Heart left ventricle (tissue), 13 donors: ENCODE data around the gene THSD4.

Experiments
- POLR2A ChIP-seq, 2 donors: fragments of 450-650 bp; IDR thresholded peaks; one replicate each; pipeline ENCODE4 v1.6.1; 2017; ENCODE audit warnings: antibody characterized with exemption in 2 of 2, mild to moderate bottlenecking in 2 of 2, moderate library complexity in 2 of 2
- TF ChIP-seq, protein P1 (sequence below), 12 donors: fragments of 200-600 bp; sonication (generic) in 4 of 12; IDR thresholded peaks; one replicate each; pipeline versions ENCODE4 v1.5.0 to v1.8.0; 2018 to 2022; ENCODE audit warnings: antibody characterized with exemption in 12 of 12, mild to moderate bottlenecking in 5 of 12
- donor health status: ischemic (EF 13 %, LVEDD 7.1; RV severe dilation, severe dysfunction).
- donor health status: DM: no; HTN: yes; CAD: no.
- donor health status: DM: no; HTN: no; CAD: no.
- donor health status: ischemic (EF 25% LVEDD 6.9; RV normal size, moderate dysfunction).
- donor health status: ischemic (EF 25% LVEDD 5.7; RV mildly dilated, moderate dysfunction).
- donor health status: ischemic (EF 35%, LVEDD 5.7; RV mildly dilated, moderate dysfunction).
- donor health status: nonischemic (EF 11% LVEDD 7.7; RV severe dilation, severe dysfunction).
- donor health status: DM: yes; HTN: yes; CAD: no.
- donor health status: PGD.
- donor health status: ischemic (EF 29% LVEDD 5.4; RV normal size, mild dysfunction).
- donor health status: nonischemic (EF 23%, LVEDD 6.1; RV moderate dilation, normal function).

DNA sequence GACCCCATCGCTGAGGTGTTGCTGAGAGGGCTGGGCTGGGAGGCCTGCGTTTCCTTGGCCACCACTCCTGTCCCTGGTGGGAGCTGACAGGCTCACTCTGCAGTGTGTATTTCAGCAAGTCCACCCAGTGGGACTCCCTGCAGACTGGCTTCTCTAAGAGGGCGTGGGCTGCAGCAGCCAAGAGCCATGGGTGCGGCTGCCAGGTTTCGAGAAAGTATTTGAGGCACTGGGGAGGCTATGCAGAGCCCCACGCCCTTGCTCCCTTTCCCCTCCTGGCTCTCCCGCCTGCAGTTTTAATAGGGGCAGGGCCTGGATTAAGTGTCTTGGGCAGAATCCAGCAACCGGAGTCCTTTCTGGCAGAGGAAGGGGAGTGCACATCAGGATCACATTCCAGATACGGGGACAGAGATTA, 242.1 kb downstream of the THSD4 start:
- TF ChIP-seq, protein P1, sequence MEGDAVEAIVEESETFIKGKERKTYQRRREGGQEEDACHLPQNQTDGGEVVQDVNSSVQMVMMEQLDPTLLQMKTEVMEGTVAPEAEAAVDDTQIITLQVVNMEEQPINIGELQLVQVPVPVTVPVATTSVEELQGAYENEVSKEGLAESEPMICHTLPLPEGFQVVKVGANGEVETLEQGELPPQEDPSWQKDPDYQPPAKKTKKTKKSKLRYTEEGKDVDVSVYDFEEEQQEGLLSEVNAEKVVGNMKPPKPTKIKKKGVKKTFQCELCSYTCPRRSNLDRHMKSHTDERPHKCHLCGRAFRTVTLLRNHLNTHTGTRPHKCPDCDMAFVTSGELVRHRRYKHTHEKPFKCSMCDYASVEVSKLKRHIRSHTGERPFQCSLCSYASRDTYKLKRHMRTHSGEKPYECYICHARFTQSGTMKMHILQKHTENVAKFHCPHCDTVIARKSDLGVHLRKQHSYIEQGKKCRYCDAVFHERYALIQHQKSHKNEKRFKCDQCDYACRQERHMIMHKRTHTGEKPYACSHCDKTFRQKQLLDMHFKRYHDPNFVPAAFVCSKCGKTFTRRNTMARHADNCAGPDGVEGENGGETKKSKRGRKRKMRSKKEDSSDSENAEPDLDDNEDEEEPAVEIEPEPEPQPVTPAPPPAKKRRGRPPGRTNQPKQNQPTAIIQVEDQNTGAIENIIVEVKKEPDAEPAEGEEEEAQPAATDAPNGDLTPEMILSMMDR (IDR thresholded peaks at IDR 0.05), result no peak
- no peak for TF ChIP-seq POLR2A (IDR thresholded peaks at IDR 0.05)
